ENCODE measurements around the gene SLC25A52. TPM values are rescaled to one million over a fixed set of nuclear protein-coding genes. Genes with fewer than 3 reads are reported as not detected.
"Not testable (repeated sequence)": the region's sequence is repeated elsewhere in the genome, so short reads cannot be mapped to it uniquely, and the experiment has no call there.

SLC25A52 gene
- total RNA-seq, 1 donor from 2014 or later, result not detected

GRCh38 chr18:31741097-31741735 is 19.5 kb downstream of the SLC25A52 start:
- intact Hi-C loops (cut with micrococcal nuclease), result loop anchor here (1.0 to 10.0 kb wide), 4 partner anchors 78 to 811 kb away; no protein-coding TSS in a partner anchor

- intact Hi-C loops (cut with micrococcal nuclease), result loop anchor here (5.0 to 10.0 kb wide), 2 partner anchors 335 to 812 kb away; no protein-coding TSS in a partner anchor
These were observed 20.5 kb downstream of the SLC25A52 start for GRCh38 chr18:31740180-31740579.

- intact Hi-C loops (cut with micrococcal nuclease), result loop anchor here (5.0 to 10.0 kb wide), 2 partner anchors 335 to 813 kb away; no protein-coding TSS in a partner anchor
These were observed 21.0 kb downstream of the SLC25A52 start for GRCh38 chr18:31739651-31740050.

- intact Hi-C loops (cut with micrococcal nuclease), result no loop called here
These were observed 21.9 kb downstream of the SLC25A52 start for GRCh38 chr18:31738460-31739407.

GRCh38 chr18:31736630-31737029 is 24.1 kb downstream of the SLC25A52 start:
- intact Hi-C loops (cut with micrococcal nuclease), result no loop called here

- intact Hi-C loops (cut with micrococcal nuclease), result no loop called here
These were observed 29.1 kb downstream of the SLC25A52 start for GRCh38 chr18:31731628-31732027.

- intact Hi-C loops (cut with micrococcal nuclease), result not testable (repeated sequence)
These were observed 31.5 kb downstream of the SLC25A52 start for GRCh38 chr18:31729196-31729595.

- intact Hi-C loops (cut with micrococcal nuclease), result loop anchor here (2.0 to 5.0 kb wide), 2 partner anchors 39 to 102 kb away; partner anchors contain the start of gene B4GALT6
These were observed 36.5 kb downstream of the SLC25A52 start for GRCh38 chr18:31723990-31724711.

- intact Hi-C loops (cut with micrococcal nuclease), result loop anchor here (2.0 to 5.0 kb wide), 2 partner anchors 39 to 101 kb away; partner anchors contain the start of gene B4GALT6
These were observed 37.1 kb downstream of the SLC25A52 start for GRCh38 chr18:31723639-31723989.

- intact Hi-C loops (cut with micrococcal nuclease), result loop anchor here (1.0 to 5.0 kb wide), 3 partner anchors 38 to 166 kb away; partner anchors contain the start of gene B4GALT6
These were observed 38.2 kb downstream of the SLC25A52 start for GRCh38 chr18:31722369-31722957.

- intact Hi-C loops (cut with micrococcal nuclease), result loop anchor here (5.0 kb wide), 1 partner anchor 99 kb away; no protein-coding TSS in a partner anchor
These were observed 39.1 kb downstream of the SLC25A52 start for GRCh38 chr18:31721601-31722000.

- intact Hi-C loops (cut with micrococcal nuclease), result loop anchor here (5.0 kb wide), 1 partner anchor 99 kb away; no protein-coding TSS in a partner anchor
These were observed 39.8 kb downstream of the SLC25A52 start for GRCh38 chr18:31720867-31721266.

- intact Hi-C loops (cut with micrococcal nuclease), result loop anchor here (5.0 kb wide), 1 partner anchor 97 kb away; no protein-coding TSS in a partner anchor
These were observed 41.2 kb downstream of the SLC25A52 start for GRCh38 chr18:31719363-31720006.

GRCh38 chr18:31718386-31718785 is 42.3 kb downstream of the SLC25A52 start:
- intact Hi-C loops (cut with micrococcal nuclease), result no loop called here

GRCh38 chr18:31716362-31716761 is 44.3 kb downstream of the SLC25A52 start:
- intact Hi-C loops (cut with micrococcal nuclease), result no loop called here

- intact Hi-C loops (cut with micrococcal nuclease), result no loop called here
These were observed 49.1 kb downstream of the SLC25A52 start for GRCh38 chr18:31711365-31712172.

GRCh38 chr18:31710826-31711225 is 49.9 kb downstream of the SLC25A52 start:
- intact Hi-C loops (cut with micrococcal nuclease), result no loop called here
